ENCODE measurements around the gene PHACTR2. TPM values are rescaled to one million over a fixed set of nuclear protein-coding genes. Genes with fewer than 3 reads are reported as not detected.

Gene PHACTR2
- total and polyA plus RNA-seq, 9 donors, result 9.8 to 76.2 (median 45.4) TPM

DNA sequence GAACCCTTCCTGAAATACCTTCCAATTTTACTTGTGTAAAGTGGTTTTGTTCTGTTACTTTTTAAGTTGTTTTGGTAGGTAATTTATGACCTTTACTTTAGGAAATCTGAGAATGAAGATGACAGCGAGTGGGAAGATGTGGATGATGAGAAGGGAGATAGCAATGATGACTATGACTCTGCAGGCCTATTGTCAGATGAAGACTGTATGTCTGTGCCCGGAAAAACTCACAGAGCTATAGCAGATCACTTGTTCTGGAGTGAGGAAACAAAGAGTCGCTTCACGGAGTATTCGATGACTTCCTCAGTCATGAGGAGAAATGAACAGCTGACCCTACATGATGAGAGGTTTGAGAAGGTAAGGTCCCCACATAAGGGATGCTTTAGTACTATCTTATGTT, 179.9 kb downstream of the PHACTR2 start:
- no peak for TF ChIP-seq CTCF (IDR thresholded peaks at IDR 0.05)
- no peak for TF ChIP-seq POLR2A (IDR thresholded peaks at IDR 0.05)
- TF ChIP-seq EP300 (IDR thresholded peaks at IDR 0.05), result no peak
- Histone ChIP-seq H3K9me3 (no peaks in the 10 kb centered on the region), H3K36me3 (no peaks in the 10 kb centered on the region), H3K4me1 (ENCODE audit: insufficient read depth) (no peaks in the 10 kb centered on the region), H3K27ac (no peak overlapping the region), H3K4me3 (no peak overlapping the region), H3K27me3 (no peaks in the 10 kb centered on the region)
- WGBS, 3 donors, result 97 to 99% (median 97%) methylated on average over 5 of the region's 5 CpGs
- intact Hi-C loops (cut with DNase I), result no loop called here
- no peak for DNase-seq

GRCh38 chr6:143859891-143860660, 182.3 kb downstream of the PHACTR2 start:
- no peaks in the 10 kb centered on the region for H3K9me3 ChIP-seq
- H3K4me3 ChIP-seq, result no peak overlapping the region
- WGBS, 3 donors, result 96 to 97% (median 96%) methylated on average over 3 of the region's 3 CpGs
- H3K27ac ChIP-seq, result no peak overlapping the region
- no peaks in the 10 kb centered on the region for H3K36me3 ChIP-seq
- DNase-seq, result no peak
- no peaks in the 10 kb centered on the region for H3K4me1 ChIP-seq (ENCODE audit: insufficient read depth)
- intact Hi-C loops (cut with DNase I), result no loop called here
- no peaks in the 10 kb centered on the region for H3K27me3 ChIP-seq
- TF ChIP-seq POLR2A (IDR thresholded peaks at IDR 0.05) (no peak), EP300 (IDR thresholded peaks at IDR 0.05) (no peak), CTCF (IDR thresholded peaks at IDR 0.05) (no peak)

GRCh38 chr6:143863771-143864170, 186.0 kb downstream of the PHACTR2 start:
- H3K27ac ChIP-seq, result no peak overlapping the region
- 63 to 75% (median 74%) methylated on average over 2 of the region's 2 CpGs for WGBS, 3 donors
- no peaks in the 10 kb centered on the region for H3K36me3 ChIP-seq
- no peaks in the 10 kb centered on the region for H3K27me3 ChIP-seq
- no peak for DNase-seq
- no peak overlapping the region for H3K4me3 ChIP-seq
- intact Hi-C loops (cut with DNase I), result no loop called here
- H3K4me1 ChIP-seq (ENCODE audit: insufficient read depth), result no peaks in the 10 kb centered on the region
- TF ChIP-seq POLR2A (IDR thresholded peaks at IDR 0.05) (no peak), EP300 (IDR thresholded peaks at IDR 0.05) (no peak), CTCF (IDR thresholded peaks at IDR 0.05) (no peak)
- H3K9me3 ChIP-seq, result no peaks in the 10 kb centered on the region

DNA sequence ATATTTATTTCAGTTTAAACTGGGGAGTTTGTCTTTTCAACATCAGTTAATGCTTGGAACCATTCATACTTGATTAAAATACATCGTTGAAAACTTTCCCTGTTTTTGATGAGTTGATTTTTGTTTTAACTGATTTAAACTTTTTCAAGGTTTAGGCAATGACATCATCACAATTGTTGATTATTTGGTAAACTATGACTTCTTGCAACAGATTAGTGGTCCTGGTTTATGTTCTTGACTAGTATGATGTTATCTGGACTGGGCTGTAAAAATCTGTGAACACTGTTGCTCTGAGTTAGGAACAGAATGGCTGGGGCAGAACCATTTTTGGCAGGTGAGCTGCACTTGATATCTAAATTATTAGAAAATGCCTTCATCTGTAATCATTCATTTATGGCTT, 186.5 kb downstream of the PHACTR2 start, which contains the start of gene ZC2HC1B:
Gene ZC2HC1B, plus strand, starts transcription at position 241 of the 400 bp plus-strand sequence. Its CDS starts 66 bp downstream, at position 307.
- Histone ChIP-seq H3K4me3 (no peak within 1 kb of the TSS), H3K36me3 (no peaks in the 10 kb centered on the region), H3K9me3 (no peaks in the 10 kb centered on the region), H3K27ac (no peak within 1 kb of the TSS), H3K27me3 (no peaks in the 10 kb centered on the region), H3K4me1 (ENCODE audit: insufficient read depth) (no peaks in the 10 kb centered on the region)
- TF ChIP-seq CTCF (IDR thresholded peaks at IDR 0.05), result no peak
- no peak for TF ChIP-seq EP300 (IDR thresholded peaks at IDR 0.05)
- no peak for TF ChIP-seq POLR2A (IDR thresholded peaks at IDR 0.05)
- intact Hi-C loops (cut with DNase I), result no loop called here
- 66 to 87% (median 72%) methylated on average over 1 of the region's 1 CpG for WGBS, 3 donors
- no peak for DNase-seq

Data from ovary (tissue), 9 donors.